ENCODE measurements around the gene TPCN2.

Gene TPCN2

DNA sequence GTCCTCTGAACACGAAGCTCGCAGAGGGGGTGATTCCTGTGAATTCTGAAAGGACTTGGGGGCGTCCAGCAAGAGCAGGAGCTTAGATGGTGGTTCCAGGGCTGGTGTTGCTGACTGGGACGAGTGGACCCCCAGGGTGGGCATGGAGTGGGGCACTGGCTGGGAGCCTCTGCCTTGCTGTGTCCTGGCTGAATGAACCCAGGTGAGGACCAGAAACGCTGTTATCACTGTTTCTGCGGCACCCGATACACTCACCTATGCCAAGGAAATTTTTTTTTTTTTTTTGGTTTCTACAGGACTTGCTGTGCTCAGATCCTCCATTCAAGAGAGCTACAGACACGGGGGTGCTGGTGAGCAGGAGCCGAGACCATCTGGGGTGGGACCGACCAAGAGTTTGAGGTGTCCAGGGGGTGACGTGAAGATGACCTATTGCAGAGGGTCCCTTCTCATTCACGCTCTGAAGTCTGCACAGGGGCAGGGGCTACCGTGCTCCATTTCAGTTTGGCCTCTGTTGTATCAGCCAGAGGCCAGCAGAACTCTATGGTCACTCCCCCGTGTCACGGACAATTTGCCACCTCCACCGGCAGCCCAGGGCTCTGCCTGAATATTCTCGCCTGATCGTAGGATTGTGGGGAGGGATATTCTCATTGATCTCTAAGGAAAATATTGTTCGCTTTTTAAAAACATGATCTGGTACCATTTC, 110.6 kb downstream of the TPCN2 start:
- TF ChIP-seq CTCF (IDR thresholded peaks at IDR 0.05; ENCODE audit: extremely low read depth, insufficient read depth, missing control alignments), result no peak
- in situ Hi-C loops (cut with MboI; ENCODE audit: low pct_unique_long_range_greater_than_20kb, low sequenced_read_pairs, unreplicated experiment), result no loop called here
- DNase-seq (ENCODE audit: low spot score), result no peak

DNA sequence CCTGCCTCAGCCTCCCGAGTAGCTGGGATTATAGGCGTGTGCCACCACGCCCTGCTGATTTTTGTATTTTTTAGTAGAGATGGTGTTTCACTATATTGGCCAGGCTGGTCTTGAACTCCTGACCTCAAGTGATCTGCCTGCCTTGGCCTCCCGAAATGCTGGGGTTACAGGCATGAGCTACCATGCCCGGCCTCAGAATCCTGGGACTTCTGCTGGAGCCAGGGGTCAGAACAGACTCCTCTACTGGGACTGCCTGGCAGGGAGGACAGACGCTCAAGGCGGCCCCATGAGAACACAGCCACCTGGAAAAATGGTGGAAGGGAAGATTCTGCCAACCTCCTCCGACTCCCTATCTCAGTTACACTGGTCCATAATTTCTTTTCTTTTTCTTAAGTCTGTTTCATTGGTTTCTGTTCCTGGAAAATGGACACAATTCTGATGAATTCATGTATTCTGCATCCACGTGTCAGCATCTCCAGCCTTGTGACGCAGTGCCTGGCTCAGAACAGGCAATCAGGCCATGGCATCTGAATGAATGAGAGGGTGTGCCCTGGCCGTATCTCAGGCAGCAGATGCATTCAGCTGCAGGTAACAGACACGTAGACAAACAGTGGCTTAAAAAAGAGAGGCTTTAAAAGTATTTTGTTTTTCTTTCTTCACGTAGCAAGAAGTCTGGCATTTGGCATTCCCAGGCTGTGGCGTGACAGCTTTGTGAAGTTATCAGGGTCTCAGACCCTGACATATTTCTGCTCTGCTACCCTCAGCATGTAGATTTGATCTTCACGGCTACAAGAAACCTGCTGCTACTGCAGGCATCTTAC, 111.8 kb downstream of the TPCN2 start:
- in situ Hi-C loops (cut with MboI; ENCODE audit: low pct_unique_long_range_greater_than_20kb, low sequenced_read_pairs, unreplicated experiment), result no loop called here
- DNase-seq (ENCODE audit: low spot score), result no peak
- no peak for TF ChIP-seq CTCF (IDR thresholded peaks at IDR 0.05; ENCODE audit: extremely low read depth, insufficient read depth, missing control alignments)

DNA sequence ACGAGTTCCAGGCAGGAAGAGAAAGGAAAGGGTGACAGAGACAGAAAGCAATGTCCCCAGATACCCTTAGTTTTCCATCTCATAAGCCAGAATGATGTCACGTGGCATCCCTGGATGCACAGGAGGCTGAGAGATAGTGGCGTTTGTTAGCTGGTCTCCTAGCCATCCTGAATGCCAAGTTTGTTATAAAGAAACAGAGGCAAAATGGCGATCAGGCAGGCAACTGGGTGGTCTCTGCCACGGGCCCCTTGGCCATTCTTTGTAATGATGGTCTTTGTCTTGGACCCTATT, 112.3 kb downstream of the TPCN2 start:
- in situ Hi-C loops (cut with MboI; ENCODE audit: low pct_unique_long_range_greater_than_20kb, low sequenced_read_pairs, unreplicated experiment), result no loop called here
- DNase-seq (ENCODE audit: low spot score), result no peak
- no peak for TF ChIP-seq CTCF (IDR thresholded peaks at IDR 0.05; ENCODE audit: extremely low read depth, insufficient read depth, missing control alignments)

DNA sequence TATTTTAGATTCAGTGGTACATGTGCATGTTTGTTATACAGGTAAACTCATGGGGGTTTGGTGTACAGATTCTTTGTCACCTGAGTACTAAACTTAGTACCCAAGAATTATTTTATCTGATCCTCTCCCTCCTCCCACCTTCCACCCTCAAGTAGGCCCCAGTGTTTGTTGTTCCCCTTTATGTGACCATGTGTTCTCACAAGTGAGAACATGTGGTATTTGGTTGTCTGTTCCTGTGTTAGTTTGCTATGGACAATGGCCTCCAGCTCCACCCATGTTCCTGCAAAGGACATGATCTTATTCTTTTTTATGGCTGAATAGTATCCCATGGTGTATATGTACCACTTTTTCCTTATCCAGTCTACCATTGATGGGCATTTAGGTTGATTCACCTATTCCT, 113.8 kb downstream of the TPCN2 start:
- TF ChIP-seq CTCF (IDR thresholded peaks at IDR 0.05; ENCODE audit: extremely low read depth, insufficient read depth, missing control alignments), result no peak
- DNase-seq (ENCODE audit: low spot score), result no peak
- in situ Hi-C loops (cut with MboI; ENCODE audit: low pct_unique_long_range_greater_than_20kb, low sequenced_read_pairs, unreplicated experiment), result no loop called here

GRCh38 chr11:69163842-69164241, 115.1 kb downstream of the TPCN2 start:
- in situ Hi-C loops (cut with MboI; ENCODE audit: low pct_unique_long_range_greater_than_20kb, low sequenced_read_pairs, unreplicated experiment), result no loop called here
- DNase-seq (ENCODE audit: low spot score), result no peak

GRCh38 chr11:69164824-69165223, 116.1 kb downstream of the TPCN2 start:
- in situ Hi-C loops (cut with MboI; ENCODE audit: low pct_unique_long_range_greater_than_20kb, low sequenced_read_pairs, unreplicated experiment), result no loop called here
- DNase-seq (ENCODE audit: low spot score), result no peak
- no peak for TF ChIP-seq CTCF (IDR thresholded peaks at IDR 0.05; ENCODE audit: extremely low read depth, insufficient read depth, missing control alignments)

More at GRCh38 chr11:69163842-69164241, 115.1 kb downstream of the TPCN2 start:
- TF ChIP-seq CTCF (IDR thresholded peaks at IDR 0.05; ENCODE audit: extremely low read depth, insufficient read depth, missing control alignments), result no peak

Data from GM13977 (cell line).